ENCODE data around the gene PTPRD. TPM values are rescaled to one million over a fixed set of nuclear protein-coding genes. Genes with fewer than 3 reads are reported as not detected.

Gene PTPRD
- total RNA-seq, 2 experiments from 2014 or later = 0.03 TPM; not detected in 1

DNA sequence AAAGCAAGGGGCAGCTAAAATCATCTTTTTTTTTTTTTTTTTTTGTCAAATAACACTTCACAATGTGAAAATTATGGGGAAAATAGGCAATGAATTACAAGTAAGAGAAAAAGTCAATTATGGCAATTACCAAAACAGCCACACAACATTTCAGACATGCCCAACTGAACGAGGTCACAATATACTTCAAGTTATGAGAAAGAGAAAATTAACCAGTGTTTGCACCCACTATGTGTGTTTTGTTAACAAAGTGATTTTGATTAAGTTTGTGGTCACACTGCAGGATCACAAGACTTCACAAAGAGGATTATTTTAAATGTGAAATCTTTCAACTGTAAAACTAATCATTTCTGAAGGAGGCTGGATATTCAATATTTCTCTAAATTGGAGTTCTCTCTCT lies 1780.4 kb downstream of the PTPRD start:
- DNase-seq (ENCODE audit: low spot score) = no peak
- Histone ChIP-seq H2AFZ (ENCODE audit: low read length) (no peak overlapping the region), H3K27ac (ENCODE audit: low read depth, low read length, poor library complexity, severe bottlenecking) (no peak overlapping the region), H3K9me3 (ENCODE audit: low read length) (no peaks in the 10 kb centered on the region), H3K36me3 (ENCODE audit: insufficient read depth, low read length) (no peaks in the 10 kb centered on the region), H3K9me2 (ENCODE audit: insufficient read depth, low read length) (no peaks in the 10 kb centered on the region), H3K4me1 (ENCODE audit: insufficient read depth, low read length, poor library complexity, severe bottlenecking) (no peaks in the 10 kb centered on the region), H3K4me2 (ENCODE audit: low read length) (no peak overlapping the region), H3K79me2 (ENCODE audit: insufficient read depth, low read depth, low read length) (no peaks in the 10 kb centered on the region), H4K20me1 (ENCODE audit: insufficient read depth, low read length) (no peaks in the 10 kb centered on the region), H3K4me3 (ENCODE audit: low read depth, low read length, poor library complexity, severe bottlenecking) (no peak overlapping the region)
- TF ChIP-seq CTCF (conservative IDR thresholded peaks at IDR 0.05; ENCODE audit: low read length) (no peak), EZH2phosphoT487 (IDR thresholded peaks at IDR 0.05; ENCODE audit: borderline replicate concordance, low read depth, low read length) (no peak)
- ChIA-PET POLR2A (interaction anchor here (0.7 kb wide), 1 partner anchor 34 kb away, joined by 7 read pairs; no protein-coding TSS in a partner anchor), CTCF (ENCODE audit: unreplicated experiment) (no interaction called here)
- no TSS peak for BruUV-seq (replicated peaks)
- intact Hi-C loops (cut with micrococcal nuclease; ENCODE audit: unreplicated experiment) = no loop called here

GRCh38 chr9:8831568-8831967 lies 1781.2 kb downstream of the PTPRD start:
- BruUV-seq (replicated peaks) = no TSS peak

More at GRCh38 chr9:8831568-8831967, 1781.2 kb downstream of the PTPRD start:
- Histone ChIP-seq H3K4me1 (ENCODE audit: insufficient read depth, low read length, poor library complexity, severe bottlenecking) (no peaks in the 10 kb centered on the region), H3K4me2 (ENCODE audit: low read length) (no peak overlapping the region), H3K9me3 (ENCODE audit: low read length) (no peaks in the 10 kb centered on the region), H3K27ac (ENCODE audit: low read depth, low read length, poor library complexity, severe bottlenecking) (no peak overlapping the region), H3K79me2 (ENCODE audit: insufficient read depth, low read depth, low read length) (no peaks in the 10 kb centered on the region), H3K9me2 (ENCODE audit: insufficient read depth, low read length) (no peaks in the 10 kb centered on the region), H3K4me3 (ENCODE audit: low read depth, low read length, poor library complexity, severe bottlenecking) (no peak overlapping the region), H4K20me1 (ENCODE audit: insufficient read depth, low read length) (no peaks in the 10 kb centered on the region), H2AFZ (ENCODE audit: low read length) (no peak overlapping the region), H3K36me3 (ENCODE audit: insufficient read depth, low read length) (no peaks in the 10 kb centered on the region)
- ChIA-PET CTCF (ENCODE audit: unreplicated experiment) (no interaction called here), POLR2A (interaction anchor here (0.7 kb wide), 1 partner anchor 35 kb away, joined by 7 read pairs; no protein-coding TSS in a partner anchor)
- DNase-seq (ENCODE audit: low spot score) = no peak
- TF ChIP-seq CTCF (conservative IDR thresholded peaks at IDR 0.05; ENCODE audit: low read length) (no peak), EZH2phosphoT487 (IDR thresholded peaks at IDR 0.05; ENCODE audit: borderline replicate concordance, low read depth, low read length) (no peak)
- intact Hi-C loops (cut with micrococcal nuclease; ENCODE audit: unreplicated experiment) = no loop called here

Measured in OCI-LY7 (cell line).